HG03575 (cell line): ENCODE data around the gene ATRN.

ENCODE experiments used
- ATAC-seq: cut with Tn5 transposase; IDR thresholded peaks from one replicate; pipeline ENCODE4 v1.9.1; 2021; ENCODE audit not compliant: unreplicated experiment, insufficient number of reproducible peaks, low FRiP score; ENCODE audit errors: extremely low read depth

ATRN gene

DNA sequence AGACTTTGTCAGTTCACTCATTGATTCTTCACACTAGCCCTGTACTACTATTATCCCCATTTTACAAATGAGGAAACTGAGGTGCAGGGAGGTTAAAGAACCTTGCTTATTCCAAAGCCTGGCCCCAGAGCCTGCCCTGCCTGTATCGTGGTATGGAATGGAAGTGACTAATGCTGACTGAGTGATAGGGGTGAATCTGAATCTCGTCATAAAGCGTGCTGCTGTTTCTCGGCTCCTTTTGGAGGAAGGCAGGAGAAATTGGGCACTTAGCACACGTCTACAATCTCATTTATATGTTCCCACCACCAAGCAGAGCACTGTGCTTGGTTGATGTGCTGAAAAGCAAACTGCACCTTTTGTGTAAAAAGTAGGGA lies 175.2 kb downstream of the ATRN start:
- ATAC-seq = no peak

DNA sequence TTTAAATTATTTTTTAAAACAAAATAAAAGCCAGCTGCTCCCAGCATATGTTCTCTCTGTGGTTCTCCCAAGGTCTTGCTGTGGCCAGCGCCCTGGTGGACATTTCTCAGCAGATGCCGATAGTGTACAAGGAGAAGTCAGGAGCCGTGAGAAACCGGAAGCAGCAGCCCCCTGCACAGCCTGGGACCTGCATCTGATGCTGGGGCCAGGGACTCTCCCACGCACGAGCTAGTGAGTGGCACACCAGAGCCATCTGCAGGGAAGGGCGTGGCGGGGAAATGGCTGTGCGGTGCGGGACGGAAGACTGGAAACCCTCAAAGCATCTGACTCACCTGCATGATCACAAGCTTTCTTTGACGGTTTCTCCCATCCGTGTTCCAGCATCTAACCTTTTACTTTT lies 175.8 kb downstream of the ATRN start:
- no peak for ATAC-seq

DNA sequence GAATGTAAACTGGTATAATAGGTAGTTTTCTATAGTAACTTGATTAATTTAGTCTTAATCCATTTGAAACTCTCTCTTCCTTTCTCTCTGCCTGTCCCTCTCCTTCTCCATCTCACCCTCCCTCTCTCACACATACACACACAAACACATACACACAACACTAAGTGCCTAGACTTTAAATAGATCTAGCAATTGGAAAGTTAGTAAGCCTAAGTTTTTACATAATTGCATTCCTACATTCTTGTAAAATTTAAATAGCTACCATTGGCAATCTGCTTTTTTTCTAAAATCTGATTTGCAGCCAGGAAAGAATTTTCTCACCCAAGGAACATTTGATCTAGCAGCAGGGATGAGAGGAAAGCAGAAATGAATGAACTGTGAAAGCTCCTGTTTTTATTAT lies 176.7 kb downstream of the ATRN start:
- ATAC-seq = no peak

DNA sequence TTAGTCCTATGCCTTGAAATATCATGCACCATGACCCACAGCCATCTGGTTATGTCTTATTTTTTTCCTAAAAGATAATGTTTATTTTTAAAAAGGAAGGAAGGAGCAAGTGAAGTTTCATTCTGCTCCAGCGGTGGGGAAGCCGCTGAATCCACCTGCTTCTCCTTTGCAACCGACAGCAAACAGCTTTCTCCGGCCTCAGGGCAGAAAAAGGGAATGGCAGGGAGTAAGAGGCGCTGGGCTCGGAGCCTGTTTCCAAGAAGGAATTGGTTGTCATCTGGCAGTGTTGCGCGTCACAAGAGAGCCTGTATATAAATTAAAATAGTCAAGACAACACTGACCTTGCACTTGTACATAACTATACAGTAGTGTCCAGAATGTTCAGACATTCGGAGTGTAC lies 178.1 kb downstream of the ATRN start:
- no peak for ATAC-seq

DNA sequence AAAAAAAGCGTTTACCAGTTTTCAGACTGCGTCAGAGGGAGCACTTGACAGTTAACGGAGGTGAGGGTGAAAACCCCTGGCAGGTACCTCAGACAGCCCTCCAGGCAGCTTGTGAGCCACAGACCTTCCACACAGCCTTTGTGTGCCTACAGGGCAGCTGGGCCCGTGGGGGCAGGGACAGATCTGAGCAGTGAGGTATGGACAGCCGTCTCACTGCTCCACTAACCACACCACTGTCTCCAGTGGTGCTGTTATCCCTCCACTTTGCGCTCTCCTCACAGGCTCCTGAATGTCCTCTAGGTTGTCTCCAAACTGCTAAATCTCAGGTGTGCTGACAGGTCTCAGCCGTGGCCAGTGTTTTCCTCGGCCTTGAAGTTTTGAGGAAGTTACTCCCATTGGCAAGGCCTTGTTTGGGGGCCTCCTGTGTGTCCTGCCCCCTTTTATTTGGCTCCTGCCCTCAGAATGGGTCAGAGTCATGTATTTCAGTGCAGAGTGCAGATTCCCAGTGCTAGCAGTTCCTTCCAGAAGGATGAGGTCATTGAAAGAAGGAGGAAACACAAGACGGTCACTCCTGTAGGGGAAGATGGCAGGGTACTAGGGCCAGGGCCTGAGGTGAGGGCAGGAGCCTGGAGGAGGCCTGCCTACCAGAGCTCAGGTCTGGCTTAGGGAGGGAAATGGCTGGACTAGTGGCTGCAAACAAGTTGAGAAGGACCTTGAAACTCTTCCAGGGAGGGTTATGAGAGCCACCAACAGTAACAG lies 180.6 kb downstream of the ATRN start:
- no peak for ATAC-seq

DNA sequence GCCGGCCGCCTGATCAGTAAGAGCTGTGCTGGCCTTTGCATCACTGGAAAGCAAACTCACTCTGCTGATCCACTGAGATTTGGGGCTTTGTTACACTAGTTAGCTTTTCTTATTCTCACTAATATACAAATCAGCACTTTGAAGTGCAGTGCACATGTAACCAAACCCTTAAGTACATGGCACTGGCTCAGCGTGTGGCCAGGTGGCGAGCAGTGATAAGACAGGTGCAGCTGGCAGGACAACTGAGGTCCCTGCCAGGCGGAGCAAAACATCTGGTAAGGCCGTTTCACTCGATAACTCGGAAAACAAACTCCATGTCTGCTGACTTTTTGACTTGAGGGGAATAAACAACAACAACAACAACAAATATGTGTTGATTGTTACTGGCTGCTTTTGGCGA lies 181.4 kb downstream of the ATRN start:
- no peak for ATAC-seq

DNA sequence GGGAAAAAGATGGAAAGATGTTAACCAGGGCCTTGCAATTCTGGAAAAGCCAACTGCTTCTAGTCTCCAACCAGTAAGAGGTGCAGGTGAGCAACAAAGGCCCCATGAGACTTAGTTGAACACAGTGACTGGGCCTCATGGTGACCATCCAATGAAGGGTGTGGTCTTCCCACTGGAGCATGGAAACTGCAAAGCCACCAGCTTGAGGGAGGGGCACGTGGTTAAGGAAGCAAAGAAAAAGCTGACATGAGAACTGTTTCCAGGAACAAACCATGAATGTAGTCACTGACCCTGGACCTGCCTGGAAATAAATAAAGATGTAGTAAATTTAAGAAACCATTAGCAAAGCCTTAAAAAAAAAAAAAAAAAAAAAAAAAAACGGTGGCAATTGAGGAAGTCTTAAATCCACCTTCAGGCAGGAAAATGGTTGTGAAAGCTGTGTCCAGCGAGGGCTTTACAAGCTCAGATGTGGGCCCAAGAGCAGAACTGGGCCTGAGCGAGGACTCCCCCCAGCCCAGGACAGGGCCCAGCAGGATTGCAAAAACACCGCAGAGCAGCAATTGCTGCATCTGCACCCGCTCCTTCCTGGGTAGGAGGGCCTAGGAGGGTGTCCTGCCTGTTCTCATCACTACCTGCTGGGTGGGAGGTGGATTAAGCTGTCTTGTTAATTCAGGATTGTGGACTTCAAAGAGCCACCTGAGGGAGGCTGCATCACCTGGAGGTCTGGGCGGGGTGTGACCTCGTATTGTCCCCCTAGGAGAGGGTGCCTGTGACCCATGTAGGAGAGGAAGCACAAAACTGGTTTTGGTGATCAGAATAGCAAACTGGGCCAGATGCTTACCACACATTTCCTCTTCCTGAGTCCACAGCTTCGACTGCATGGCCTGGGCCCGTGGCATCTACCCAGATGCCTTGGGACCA lies 182.1 kb downstream of the ATRN start:
- ATAC-seq = no peak

DNA sequence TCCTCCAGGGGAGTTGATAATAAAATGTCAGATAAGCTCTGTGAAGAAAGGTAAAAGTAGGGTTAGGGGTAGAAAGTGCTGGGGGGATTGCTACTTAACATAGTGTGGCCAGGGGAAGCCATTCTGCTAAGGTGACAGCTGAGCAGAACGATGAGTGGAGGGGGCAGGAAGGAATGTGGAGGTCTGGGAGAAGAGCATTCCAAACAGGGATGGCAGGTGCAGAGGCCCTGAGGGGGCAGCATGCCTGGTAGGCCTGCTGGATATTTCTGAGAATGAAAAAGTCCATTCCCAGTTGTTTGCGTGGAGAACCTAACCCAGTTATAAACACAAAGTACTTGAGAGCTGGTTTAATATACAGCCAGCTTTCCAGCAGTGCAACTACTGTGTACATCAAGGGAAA lies 183.1 kb downstream of the ATRN start:
- ATAC-seq = no peak

DNA sequence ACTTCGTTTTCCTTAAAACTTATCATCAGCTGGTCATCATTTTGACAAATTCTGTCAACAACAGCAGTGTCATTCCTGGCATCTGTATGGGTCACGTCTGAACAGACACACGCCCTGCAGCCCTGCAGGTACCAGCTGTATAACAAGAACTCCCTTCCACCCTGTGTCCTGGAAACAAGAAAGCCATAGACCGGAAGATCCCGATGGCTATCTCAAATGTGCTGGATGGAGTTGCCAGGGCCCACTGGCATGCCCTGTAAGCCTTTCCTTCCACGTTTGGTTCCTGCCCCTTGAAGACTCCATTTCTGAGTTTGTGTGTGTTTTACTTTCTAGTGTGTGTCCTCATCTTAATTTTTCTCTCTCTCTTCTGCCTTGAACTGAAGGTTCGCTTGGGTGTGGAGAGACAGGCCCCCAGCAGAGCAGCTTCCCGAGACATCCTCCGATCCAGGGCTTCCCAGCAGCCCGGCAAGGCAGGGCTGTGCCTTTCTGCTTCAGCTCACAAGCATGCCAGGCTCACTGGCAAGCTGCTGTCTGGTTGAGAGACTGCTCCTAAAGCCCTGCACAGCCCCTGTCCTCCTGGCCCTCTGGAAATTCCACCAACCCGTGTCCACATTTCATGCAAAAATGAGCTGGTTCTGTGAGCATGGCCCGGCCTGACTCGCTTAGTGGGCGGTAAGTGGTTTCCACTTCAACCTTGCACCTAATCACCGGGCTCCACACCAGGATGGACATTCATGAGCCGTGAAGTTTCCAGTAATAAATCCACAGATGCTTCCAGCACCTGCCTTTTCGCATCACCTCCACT lies 183.7 kb downstream of the ATRN start:
- ATAC-seq = no peak

DNA sequence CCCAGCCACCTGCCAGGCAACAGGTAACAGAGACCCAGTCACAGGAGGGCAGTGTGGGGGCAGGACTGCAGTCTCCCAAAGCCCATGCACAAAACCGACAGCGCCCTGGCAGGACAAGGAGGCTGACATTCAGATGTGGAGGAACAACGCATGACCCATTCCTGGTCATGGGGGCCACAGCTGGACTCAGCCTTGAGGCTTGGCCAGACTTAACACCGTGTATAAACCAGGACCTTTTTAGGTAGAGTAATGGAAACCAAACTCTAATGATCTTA lies 184.2 kb downstream of the ATRN start:
- ATAC-seq = no peak

DNA sequence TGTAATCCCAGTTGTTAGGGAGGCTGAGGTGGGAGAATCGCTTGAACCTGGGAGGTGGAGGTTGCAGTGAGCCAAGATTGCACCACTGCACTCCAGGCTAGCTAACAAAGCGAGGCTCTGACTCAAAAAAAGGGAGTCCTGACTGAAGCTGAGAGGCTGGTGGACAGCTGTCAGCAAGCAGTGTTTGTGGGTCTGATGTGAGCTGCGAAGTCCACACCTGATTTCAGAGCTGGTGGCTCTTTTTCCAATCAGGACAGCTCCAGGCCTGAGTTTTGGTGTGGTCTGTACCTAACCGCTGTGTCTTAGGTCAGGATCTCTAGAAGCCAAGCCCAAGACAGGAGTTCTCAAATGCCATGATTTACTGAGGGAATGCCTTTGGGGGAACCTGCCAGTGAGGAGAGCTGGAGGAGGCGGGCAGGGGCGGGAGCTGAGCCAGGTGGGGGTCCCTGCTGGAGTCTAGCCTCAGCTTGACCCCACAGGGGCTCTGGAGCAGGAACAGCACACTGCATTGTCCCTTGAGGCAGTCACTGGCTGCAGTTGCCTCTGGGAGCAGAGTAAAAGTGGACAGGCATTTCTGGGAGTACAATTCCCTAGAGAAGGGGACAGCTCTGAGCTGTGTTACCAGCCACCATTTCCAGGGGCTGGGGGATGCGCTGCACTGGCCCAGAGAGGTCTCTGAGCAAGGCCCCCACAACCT lies 187.3 kb downstream of the ATRN start:
- no peak for ATAC-seq

DNA sequence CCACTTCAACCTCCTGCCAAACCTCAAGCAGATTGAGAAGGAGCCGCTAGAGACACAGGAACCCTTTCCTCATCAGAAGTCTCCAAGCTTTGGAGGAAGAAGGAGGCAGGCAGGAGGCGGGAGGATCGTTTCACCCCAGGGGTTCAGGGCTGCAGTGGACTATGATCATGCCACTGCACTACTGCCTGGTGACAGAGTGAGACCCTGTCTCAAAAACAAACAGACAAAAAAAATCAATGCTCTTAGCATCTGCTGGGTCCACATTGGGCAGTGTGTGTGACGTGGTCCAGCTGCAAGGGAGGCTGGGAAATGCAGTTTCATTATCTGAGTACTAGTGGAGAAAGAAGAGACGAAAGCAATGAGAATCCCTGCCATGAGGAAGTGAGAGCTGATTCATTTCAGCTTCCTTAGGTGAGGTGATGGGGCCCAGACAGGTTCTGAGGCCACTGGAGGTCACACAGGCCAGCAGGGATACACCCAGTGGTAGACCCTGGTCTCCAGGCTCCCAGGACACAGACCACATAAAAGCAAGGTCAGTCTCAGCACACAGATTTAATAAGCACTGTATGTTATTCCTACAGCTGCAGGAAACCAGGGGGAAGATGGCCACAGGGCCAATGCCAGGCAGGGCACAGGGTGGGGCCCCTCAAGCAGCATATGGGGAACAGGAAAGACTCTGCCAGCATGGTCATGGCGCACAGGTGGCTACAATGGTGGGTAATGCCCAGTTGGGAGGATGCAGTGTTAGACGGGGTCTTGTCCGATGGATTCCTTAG lies 188.1 kb downstream of the ATRN start:
- peak; percentile 82 for ATAC-seq

DNA sequence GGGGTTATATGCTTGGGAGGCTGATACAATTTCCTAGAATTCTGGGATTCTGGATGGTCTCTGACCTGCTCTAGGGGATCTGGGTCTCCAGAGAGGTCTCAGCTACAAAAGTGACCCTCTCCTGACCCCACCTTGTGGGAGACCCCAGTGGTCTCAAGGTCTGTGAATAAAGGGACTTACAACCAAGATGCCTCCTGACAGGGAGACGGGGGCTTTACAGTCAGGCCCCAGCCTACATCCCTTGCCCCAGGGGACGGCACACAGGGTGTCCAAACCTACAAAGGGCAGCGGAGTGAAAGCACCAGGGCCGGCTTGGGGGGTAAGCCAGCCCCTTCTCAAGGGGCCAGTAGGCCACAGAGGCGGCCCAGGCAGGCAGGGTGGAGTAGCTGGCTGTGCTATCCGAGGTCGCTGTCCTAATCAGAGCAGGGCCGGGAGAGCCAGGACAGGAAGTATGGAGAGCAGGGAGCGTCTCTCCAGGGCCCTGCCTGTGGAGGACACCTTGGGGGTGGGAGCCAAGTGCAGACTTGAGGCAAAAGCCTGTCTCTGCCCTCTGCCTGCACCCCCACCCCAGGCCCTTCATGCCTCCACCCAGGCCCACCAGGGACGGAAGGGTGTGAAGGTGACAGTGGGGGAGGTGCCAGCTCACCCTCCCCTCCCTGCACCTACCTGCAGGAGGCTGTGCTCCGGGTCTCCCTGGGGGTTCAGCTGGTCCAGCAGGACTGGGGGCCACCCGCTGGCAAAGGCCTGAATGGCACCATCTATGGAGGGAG lies 188.9 kb downstream of the ATRN start:
- ATAC-seq = no peak

DNA sequence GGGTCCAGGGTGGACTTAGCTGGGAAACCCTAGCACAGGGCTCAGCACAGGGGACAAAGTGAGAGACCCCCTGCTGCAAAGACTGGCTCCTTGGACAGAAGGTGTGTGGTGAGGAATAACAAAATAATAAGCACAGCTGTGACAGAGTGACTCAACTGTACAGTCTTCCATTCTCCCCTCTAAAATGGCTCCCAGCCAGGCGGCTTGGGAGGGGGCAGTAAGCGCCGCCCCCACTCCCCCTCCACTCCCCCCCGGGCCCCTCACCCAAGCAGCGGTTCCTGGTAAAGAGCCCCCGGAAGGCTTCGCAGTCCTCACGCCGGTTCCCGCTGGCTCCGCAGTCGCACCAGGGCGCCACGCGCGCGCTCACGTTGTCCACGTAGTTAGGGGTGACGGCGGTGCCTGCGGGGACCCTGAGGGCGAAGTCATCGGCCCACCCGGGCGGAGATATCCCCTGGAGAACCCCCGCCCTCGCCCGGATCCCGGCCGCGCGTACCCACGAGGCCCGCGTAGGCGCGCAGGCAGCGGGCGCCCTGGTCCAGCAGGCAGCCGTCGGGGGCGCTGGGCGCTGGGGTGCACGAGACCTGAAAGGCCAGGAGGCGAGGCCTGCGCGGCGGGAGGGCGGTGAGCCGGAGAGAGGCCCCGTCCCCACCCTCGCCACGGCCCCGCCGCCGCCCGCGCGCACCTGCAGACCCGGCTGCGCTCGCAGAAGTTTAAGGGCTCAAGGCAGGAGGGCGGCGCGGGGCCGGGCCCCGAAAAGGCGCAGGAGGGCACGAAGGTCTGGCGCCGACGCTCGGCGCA lies 189.6 kb downstream of the ATRN start:
- no peak for ATAC-seq

DNA sequence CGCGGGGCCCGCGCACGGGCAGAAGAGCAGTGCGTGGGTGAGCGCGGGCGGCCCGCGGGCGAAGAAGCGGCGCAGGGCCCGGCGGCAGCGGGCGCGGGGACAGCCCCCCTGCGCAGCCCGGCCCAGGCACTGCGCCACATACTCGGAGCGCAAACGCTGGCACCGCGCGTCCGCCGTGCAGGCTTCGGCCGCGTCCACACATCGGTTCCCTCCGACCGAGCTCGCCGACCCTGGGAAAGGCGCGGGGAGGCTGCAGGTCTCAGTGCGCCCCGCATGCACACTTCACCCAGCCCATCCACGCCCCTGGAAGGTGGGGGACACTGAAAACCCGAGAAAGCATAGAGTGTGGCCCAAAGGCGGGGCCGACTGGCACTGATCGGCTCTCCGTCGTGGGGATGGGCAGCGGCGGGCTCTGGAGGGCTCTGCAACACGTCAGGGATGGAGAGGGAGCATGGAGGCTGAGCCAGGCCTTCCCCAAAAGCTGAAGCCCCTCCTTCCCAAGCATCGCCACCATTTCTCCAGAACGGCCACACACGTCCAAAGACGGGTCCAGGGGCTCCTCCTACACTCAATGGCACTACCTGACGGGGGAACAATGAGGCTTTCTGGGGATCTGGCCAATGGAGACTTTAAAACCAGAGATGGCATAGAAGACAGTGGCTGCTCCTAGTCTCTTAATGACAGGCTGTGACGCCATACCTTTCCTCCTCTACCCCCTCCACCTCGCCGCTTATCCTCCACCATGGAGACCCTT lies 190.4 kb downstream of the ATRN start:
- no peak for ATAC-seq

DNA sequence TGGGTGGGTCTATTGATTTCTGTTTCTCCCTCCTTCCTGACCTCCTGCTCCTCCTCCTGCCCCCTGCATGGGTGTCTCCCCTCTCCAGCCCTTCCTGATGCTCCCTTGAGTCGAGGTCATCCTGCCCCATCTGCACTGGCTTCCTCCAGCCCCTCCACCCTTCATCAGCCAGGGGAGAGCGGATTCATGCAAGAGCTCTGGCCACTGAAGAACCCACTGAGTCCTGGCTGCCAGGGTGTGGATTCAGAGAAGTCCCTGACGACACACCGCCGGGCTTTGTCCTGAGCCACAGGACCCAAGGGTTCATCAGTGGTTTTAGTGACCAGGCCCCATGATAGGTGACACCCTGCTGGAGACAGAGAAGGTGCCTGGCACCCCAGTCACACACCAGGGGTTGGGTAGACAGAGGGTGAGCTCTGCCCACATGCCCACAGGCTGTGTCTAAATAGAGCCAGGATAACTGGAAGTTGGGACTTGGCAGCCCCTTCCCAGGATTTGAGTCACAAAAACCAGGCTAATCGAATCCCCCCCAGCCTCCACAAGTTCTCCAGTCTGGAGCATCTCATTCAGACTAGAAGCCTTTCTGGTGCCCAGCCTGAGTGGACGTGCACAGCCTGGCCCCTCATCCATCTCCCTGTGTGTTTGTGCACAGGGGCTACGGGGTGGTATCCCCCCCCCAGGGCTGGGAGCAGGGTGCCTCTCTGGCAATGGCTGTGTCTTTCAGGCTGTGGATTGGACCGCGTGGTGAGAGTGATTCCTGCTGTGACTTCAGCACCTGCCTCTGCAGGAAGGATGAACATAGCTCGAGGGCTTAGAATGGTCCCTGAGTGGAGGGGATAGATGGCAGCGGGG lies 191.2 kb downstream of the ATRN start:
- no peak for ATAC-seq
